Esophagus muscularis mucosa (tissue), 3 donors: ENCODE measurements around the gene AGK.

Experiments
- POLR2A ChIP-seq: fragments of 450-650 bp; IDR thresholded peaks from one replicate; pipeline ENCODE4 v1.6.1; 2017; ENCODE audit warnings: antibody characterized with exemption, moderate library complexity, mild to moderate bottlenecking, low read depth
- TF ChIP-seq, protein P1 (sequence below), 3 experiments: fragments of 200-600 bp in 2 of 3; fragments of 450-650 bp in 1 of 3; sonication (generic) in 2 of 3; IDR thresholded peaks; one replicate each; pipeline ENCODE4 v1.5.1; 2017 to 2019; ENCODE audit warnings: antibody characterized with exemption in 3 of 3, mild to moderate bottlenecking in 2 of 3, moderate library complexity in 1 of 3

DNA sequence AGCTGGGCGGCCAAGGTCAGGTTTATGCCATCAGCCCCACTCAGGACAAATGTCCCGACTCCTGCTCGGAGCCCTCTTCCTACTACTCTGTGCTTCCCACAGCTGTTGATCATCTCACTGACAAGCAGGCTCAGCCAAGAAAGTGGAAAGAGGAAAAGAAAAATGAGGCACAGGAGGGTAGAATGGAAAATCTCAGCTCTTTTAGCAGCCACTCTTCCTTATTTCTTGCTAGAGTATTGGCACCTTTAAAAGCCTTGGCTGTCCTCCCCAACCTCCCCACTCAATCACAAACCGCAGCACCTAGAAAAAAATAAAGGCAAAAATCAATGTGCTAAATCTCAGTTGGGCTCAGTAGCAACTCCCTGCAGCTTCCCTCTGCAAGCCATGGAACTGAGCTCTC is 35.3 kb upstream of the AGK start:
- TF ChIP-seq POLR2A, result no peak
- TF ChIP-seq, protein P1, sequence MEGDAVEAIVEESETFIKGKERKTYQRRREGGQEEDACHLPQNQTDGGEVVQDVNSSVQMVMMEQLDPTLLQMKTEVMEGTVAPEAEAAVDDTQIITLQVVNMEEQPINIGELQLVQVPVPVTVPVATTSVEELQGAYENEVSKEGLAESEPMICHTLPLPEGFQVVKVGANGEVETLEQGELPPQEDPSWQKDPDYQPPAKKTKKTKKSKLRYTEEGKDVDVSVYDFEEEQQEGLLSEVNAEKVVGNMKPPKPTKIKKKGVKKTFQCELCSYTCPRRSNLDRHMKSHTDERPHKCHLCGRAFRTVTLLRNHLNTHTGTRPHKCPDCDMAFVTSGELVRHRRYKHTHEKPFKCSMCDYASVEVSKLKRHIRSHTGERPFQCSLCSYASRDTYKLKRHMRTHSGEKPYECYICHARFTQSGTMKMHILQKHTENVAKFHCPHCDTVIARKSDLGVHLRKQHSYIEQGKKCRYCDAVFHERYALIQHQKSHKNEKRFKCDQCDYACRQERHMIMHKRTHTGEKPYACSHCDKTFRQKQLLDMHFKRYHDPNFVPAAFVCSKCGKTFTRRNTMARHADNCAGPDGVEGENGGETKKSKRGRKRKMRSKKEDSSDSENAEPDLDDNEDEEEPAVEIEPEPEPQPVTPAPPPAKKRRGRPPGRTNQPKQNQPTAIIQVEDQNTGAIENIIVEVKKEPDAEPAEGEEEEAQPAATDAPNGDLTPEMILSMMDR (IDR thresholded peaks at IDR 0.05), result no peak
